22Rv1 (cell line): ENCODE measurements around the gene RABL6.
A peak's percentile ranks its signal among the peaks of the same experiment; 100 is the strongest.

Source experiments
- H3K27ac ChIP-seq: fragments of 450-650 bp; 2 replicates; pipeline ENCODE4 v1.5.1; 2017
- CTCF ChIP-seq: fragments of 450-650 bp; IDR thresholded peaks from 2 replicates; pipeline ENCODE4 v1.5.1; 2017; ENCODE audit warnings: mild to moderate bottlenecking
- ZFX ChIP-seq: fragments of 450-650 bp; IDR thresholded peaks from 2 replicates; pipeline ENCODE4 v1.6.1; 2017; ENCODE audit warnings: antibody characterized with exemption, borderline replicate concordance

The RABL6 gene

GRCh38 chr9:136849960-136850865 lies 42.5 kb downstream of the RABL6 start:
- TF ChIP-seq CTCF (no peak), ZFX (no peak)
- peak overlapping the region; percentile 99 for H3K27ac ChIP-seq

GRCh38 chr9:136850866-136851775 lies 43.4 kb downstream of the RABL6 start:
- TF ChIP-seq CTCF: no peak
- TF ChIP-seq ZFX: no peak
- peak overlapping the region; percentile 99 for H3K27ac ChIP-seq

- H3K27ac ChIP-seq: peak within 1 kb of the TSS; percentile 99
Observed at GRCh38 chr9:136851941-136852663, 44.4 kb downstream of the RABL6 start, which contains the start of gene MAMDC4. TSS of gene MAMDC4 (plus strand) at chr9:136852346. CDS start at chr9:136852417, 71 bp downstream.

GRCh38 chr9:136852664-136853595 lies 45.2 kb downstream of the RABL6 start:
- no peak for TF ChIP-seq CTCF
- TF ChIP-seq ZFX: no peak
- H3K27ac ChIP-seq: peak overlapping the region; percentile 99

More at GRCh38 chr9:136851941-136852663, 44.4 kb downstream of the RABL6 start, which contains the start of gene MAMDC4:
- TF ChIP-seq ZFX (no peak), CTCF (no peak)

- no peak overlapping the region for H3K27ac ChIP-seq
- no peak for TF ChIP-seq CTCF
- no peak for TF ChIP-seq ZFX
Observed at GRCh38 chr9:136853596-136854112, 45.9 kb downstream of the RABL6 start.
